Astrocyte of the cerebellum (primary cell): Measurements from ENCODE around the gene CTNNA2.

Experiments
- DNase-seq: peaks from one replicate; pipeline ENCODE4 v3.0.0-alpha.2; 2011; ENCODE audit warnings: low read depth
- H3K4me3 ChIP-seq: 2 replicates; pipeline ENCODE4 v1.5.1; 2011; ENCODE audit warnings: mild to moderate bottlenecking, low read depth, low read length, moderate library complexity
- CTCF ChIP-seq: IDR thresholded peaks from 2 replicates; pipeline ENCODE4 v1.5.1; 2012; ENCODE audit warnings: low read length, low read depth, moderate library complexity, mild to moderate bottlenecking; ENCODE audit errors: missing control alignments
- in situ Hi-C: cut with HindIII; loops from 2 replicates; pipeline ENCODE4 v1.10.0; 2017; ENCODE audit warnings: low sequenced_read_pairs

The CTNNA2 gene

GRCh38 chr2:79630972-79631557, 118.2 kb downstream of the CTNNA2 start:
- TF ChIP-seq CTCF = no peak
- in situ Hi-C loops = no loop called here
- no peak for DNase-seq
- no peak overlapping the region for H3K4me3 ChIP-seq

- DNase-seq = no peak
- no peak for TF ChIP-seq CTCF
- in situ Hi-C loops = no loop called here
- H3K4me3 ChIP-seq = no peak overlapping the region
These were observed 125.6 kb downstream of the CTNNA2 start for GRCh38 chr2:79638410-79638809.

GRCh38 chr2:79638954-79639353, 126.1 kb downstream of the CTNNA2 start:
- DNase-seq = no peak
- in situ Hi-C loops = no loop called here
- H3K4me3 ChIP-seq = no peak overlapping the region
- no peak for TF ChIP-seq CTCF

GRCh38 chr2:79640001-79640400, 127.2 kb downstream of the CTNNA2 start:
- in situ Hi-C loops = no loop called here
- no peak for DNase-seq
- no peak for TF ChIP-seq CTCF

GRCh38 chr2:79649531-79649930, 136.7 kb downstream of the CTNNA2 start:
- no peak overlapping the region for H3K4me3 ChIP-seq
- no peak for TF ChIP-seq CTCF
- in situ Hi-C loops = no loop called here
- no peak for DNase-seq

More at GRCh38 chr2:79640001-79640400, 127.2 kb downstream of the CTNNA2 start:
- no peak overlapping the region for H3K4me3 ChIP-seq

- peak; percentile 8 for DNase-seq
- in situ Hi-C loops = no loop called here
- no peak overlapping the region for H3K4me3 ChIP-seq
- peak; percentile 9 for TF ChIP-seq CTCF
These were observed 147.7 kb downstream of the CTNNA2 start for GRCh38 chr2:79660557-79660956.
